H1 (cell line): ENCODE data around the gene FRMPD4. TPM values are rescaled to one million over a fixed set of nuclear protein-coding genes. Genes with fewer than 3 reads are reported as not detected.

Source experiments
- CTCF ChIA-PET: fragments of 300-600 bp; sonication (Branson Sonifier 250); formaldehyde crosslinking; loops from one replicate; lab custom pipeline; 2021; ENCODE audit not compliant: partially characterized antibody; lab: Charles Lee
- POLR2A ChIA-PET: fragments of 300-600 bp; sonication (Branson Sonifier 250); formaldehyde crosslinking; loops from one replicate; lab custom pipeline; 2021; ENCODE audit warnings: inconsistent platforms; ENCODE audit not compliant: partially characterized antibody; lab: Charles Lee
- DNase-seq, 2 experiments: peaks; one replicate each; pipeline versions ENCODE4 v3.0.0 to v3.0.0-alpha.2; 2010 to 2022; ENCODE audit warnings: low spot score in 2 of 2, low read depth in 1 of 2, mixed read lengths in 1 of 2
- FAIRE-seq: peaks from 2 replicates; lab custom pipeline; 2011; peaks lifted over from hg19 to GRCh38; lab: Jason Lieb, UNC
- H2AFZ ChIP-seq: 2 replicates; pipeline ENCODE4 v1.8.1; 2012; ENCODE audit warnings: low read length, inconsistent platforms
- H2AK5ac ChIP-seq: 2 replicates; pipeline ENCODE4 v1.6.1; 2013; ENCODE audit warnings: low read depth, low read length
- H2BK120ac ChIP-seq: replicated peaks from 2 replicates; pipeline ENCODE3; 2013; ENCODE audit warnings: low read depth, low read length, inconsistent platforms
- H2BK12ac ChIP-seq: 2 replicates; pipeline ENCODE4 v1.6.1; 2013; ENCODE audit warnings: low read depth, low read length
- H2BK15ac ChIP-seq: 2 replicates; pipeline ENCODE4 v1.6.1; 2013; ENCODE audit warnings: low read length
- H2BK20ac ChIP-seq: 2 replicates; pipeline ENCODE4 v1.6.1; 2013; ENCODE audit warnings: low read length
- H2BK5ac ChIP-seq: 2 replicates; pipeline ENCODE4 v1.6.1; 2013; ENCODE audit warnings: low read depth, low read length
- H3K14ac ChIP-seq: 2 replicates; pipeline ENCODE4 v1.6.1; 2013; ENCODE audit warnings: inconsistent platforms; ENCODE audit not compliant: insufficient read length
- H3K18ac ChIP-seq: 2 replicates; pipeline ENCODE4 v1.6.1; 2013; ENCODE audit warnings: low read length; ENCODE audit errors: extremely low read depth
- H3K23ac ChIP-seq: 2 replicates; pipeline ENCODE4 v1.6.1; 2013; ENCODE audit warnings: inconsistent platforms; ENCODE audit not compliant: insufficient read length
- H3K23me2 ChIP-seq: 2 replicates; pipeline ENCODE4 v1.6.1; 2013; ENCODE audit warnings: low read depth, low read length
- H3K27ac ChIP-seq: 2 replicates; pipeline ENCODE4 v1.6.1; 2011; ENCODE audit warnings: low read depth, low read length, inconsistent platforms
- H3K27me3 ChIP-seq, 4 experiments: replicated peaks in 1 of 4; 1 replicate in 1 of 4; 2 replicates in 3 of 4; pipeline versions ENCODE4 v1.6.1 to v1.8.1; 2011 to 2013; ENCODE audit warnings: low read length in 3 of 4, mild to moderate bottlenecking in 3 of 4, inconsistent platforms in 2 of 4, mixed read lengths in 2 of 4, moderate library complexity in 1 of 4; ENCODE audit not compliant: control insufficient read depth in 3 of 4, insufficient read depth in 3 of 4; ENCODE audit errors: extremely low read depth in 1 of 4
- H3K36me3 ChIP-seq, 4 experiments: 2 replicates each; pipeline versions ENCODE4 v1.6.1 to v1.8.1; 2011 to 2013; ENCODE audit warnings: mild to moderate bottlenecking in 4 of 4, low read length in 3 of 4, moderate library complexity in 2 of 4, control low read depth in 1 of 4, inconsistent platforms in 1 of 4; ENCODE audit not compliant: insufficient read depth in 4 of 4, control insufficient read depth in 2 of 4
- H3K4ac ChIP-seq: replicated peaks from 2 replicates; pipeline ENCODE3; 2013; ENCODE audit warnings: low read length, low read depth, mixed read lengths, inconsistent platforms; ENCODE audit not compliant: insufficient read length
- H3K4me1 ChIP-seq, 4 experiments: replicated peaks in 1 of 4; 1 replicate in 1 of 4; 2 replicates in 3 of 4; pipeline versions ENCODE4 v1.6.1 to v1.8.1; 2011 to 2013; ENCODE audit warnings: low read length in 3 of 4, inconsistent platforms in 2 of 4, mixed read lengths in 1 of 4; ENCODE audit not compliant: insufficient read depth in 4 of 4, control insufficient read depth in 3 of 4
- H3K4me2 ChIP-seq, 2 experiments: 2 replicates each; pipeline versions ENCODE4 v1.6.1 to v1.8.1; 2011 to 2013; ENCODE audit warnings: low read depth in 2 of 2, low read length in 2 of 2, control low read depth in 1 of 2, inconsistent platforms in 1 of 2, mild to moderate bottlenecking in 1 of 2; ENCODE audit not compliant: insufficient read depth in 1 of 2
- H3K4me3 ChIP-seq, 4 experiments: fragments of 200-600, 300-600 bp in 1 of 4; sonication (generic), shearing (Covaris generic), sonication (Bioruptor Twin) in 1 of 4; 2 replicates each; pipeline versions ENCODE4 v1.5.1 to v1.8.1; 2011 to 2016; ENCODE audit warnings: low read length in 4 of 4, low read depth in 3 of 4, control low read depth in 2 of 4, inconsistent platforms in 2 of 4, mild to moderate bottlenecking in 2 of 4, mixed read lengths in 1 of 4, moderate library complexity in 1 of 4; ENCODE audit not compliant: insufficient read depth in 2 of 4; ENCODE audit errors: extremely low read depth in 1 of 4
- H3K56ac ChIP-seq: replicated peaks from 2 replicates; pipeline ENCODE3; 2013; ENCODE audit warnings: low read depth, mild to moderate bottlenecking, mixed read lengths, low read length, inconsistent platforms; ENCODE audit not compliant: insufficient read length
- H3K79me1 ChIP-seq: 2 replicates; pipeline ENCODE4 v1.6.1; 2013; ENCODE audit warnings: low read depth, low read length, control low read depth
- H3K79me2 ChIP-seq, 2 experiments: 2 replicates each; pipeline versions ENCODE4 v1.6.1 to v1.8.1; 2012 to 2013; ENCODE audit warnings: low read length in 2 of 2, mild to moderate bottlenecking in 2 of 2, inconsistent platforms in 1 of 2; ENCODE audit not compliant: insufficient read depth in 2 of 2, control insufficient read depth in 1 of 2
- H3K9ac ChIP-seq, 4 experiments: replicated peaks in 1 of 4; 1 replicate in 1 of 4; 2 replicates in 3 of 4; pipeline versions ENCODE4 v1.6.1 to v1.8.1; 2011 to 2013; ENCODE audit warnings: low read depth in 3 of 4, low read length in 3 of 4, control low read depth in 2 of 4, mild to moderate bottlenecking in 2 of 4, moderate library complexity in 2 of 4, inconsistent platforms in 1 of 4; ENCODE audit errors: extremely low read depth in 1 of 4
- H3K9me3 ChIP-seq, 2 experiments: 2 replicates each; pipeline versions ENCODE4 v1.6.1 to v1.8.1; 2012 to 2013; ENCODE audit warnings: mild to moderate bottlenecking in 2 of 2, moderate library complexity in 2 of 2, control low read depth in 1 of 2, inconsistent platforms in 1 of 2, low read depth in 1 of 2, low read length in 1 of 2, mixed read lengths in 1 of 2; ENCODE audit not compliant: insufficient read depth in 2 of 2
- H4K20me1 ChIP-seq, 2 experiments: replicated peaks in 1 of 2; 2 replicates each; pipeline versions ENCODE3 to v1.8.1; 2011 to 2013; ENCODE audit warnings: inconsistent platforms in 2 of 2, low read length in 2 of 2, mild to moderate bottlenecking in 1 of 2; ENCODE audit not compliant: insufficient read depth in 2 of 2, control insufficient read depth in 1 of 2
- H4K5ac ChIP-seq: 2 replicates; pipeline ENCODE4 v1.6.1; 2013; ENCODE audit warnings: low read length, low read depth, mixed read lengths, inconsistent platforms; ENCODE audit not compliant: insufficient read length
- H4K8ac ChIP-seq: 2 replicates; pipeline ENCODE4 v1.8.0; 2013; ENCODE audit warnings: mild to moderate bottlenecking, moderate library complexity, low read length, inconsistent platforms; ENCODE audit not compliant: insufficient read depth; ENCODE audit errors: extremely low read depth
- H4K91ac ChIP-seq: replicated peaks from 2 replicates; pipeline ENCODE3; 2013; ENCODE audit warnings: low read length, mixed read lengths, inconsistent platforms; ENCODE audit not compliant: insufficient read length
- BCL11A ChIP-seq, 2 experiments: IDR thresholded peaks; one replicate each; pipeline ENCODE4 v1.6.1; 2011; ENCODE audit warnings: low read depth in 2 of 2, low read length in 2 of 2, mild to moderate bottlenecking in 2 of 2
- CBX8 ChIP-seq: fragments of 300-800, 300-1000 bp; sonication (generic); IDR thresholded peaks from 2 replicates; pipeline ENCODE4 v1.7.1; 2016; ENCODE audit warnings: low read depth, low read length, borderline replicate concordance
- EZH2 ChIP-seq: fragments of 200-600 bp; sonication (generic); IDR thresholded peaks from 2 replicates; pipeline ENCODE4 v1.7.1; 2012; ENCODE audit warnings: low read depth, mild to moderate bottlenecking, moderate library complexity, low read length, inconsistent platforms; ENCODE audit not compliant: severe bottlenecking
- JUN ChIP-seq: IDR thresholded peaks from 2 replicates; pipeline ENCODE4 v1.6.1; 2011; ENCODE audit warnings: low read depth, mild to moderate bottlenecking, improper control_type of control experiment, low read length
- KDM4A ChIP-seq: IDR thresholded peaks from one replicate; pipeline ENCODE4 v1.7.1; 2012; ENCODE audit warnings: low read depth, mild to moderate bottlenecking, moderate library complexity, low read length, inconsistent platforms; ENCODE audit not compliant: severe bottlenecking
- NRF1 ChIP-seq: IDR thresholded peaks from 2 replicates; pipeline ENCODE4 v1.6.1; 2011; ENCODE audit warnings: mild to moderate bottlenecking, low read depth, low read length, improper control_type of control experiment
- POLR2A ChIP-seq, 2 experiments: IDR thresholded peaks; 1 replicate in 1 of 2; 2 replicates in 1 of 2; pipeline ENCODE4 v1.6.1; 2011; ENCODE audit warnings: low read depth in 2 of 2, low read length in 2 of 2, mild to moderate bottlenecking in 2 of 2; ENCODE audit errors: control extremely low read depth in 1 of 2
- RNF2 ChIP-seq: fragments of 200-900, 300-1000 bp; sonication (generic); IDR thresholded peaks from 2 replicates; pipeline ENCODE4 v1.7.1; 2016; ENCODE audit warnings: borderline replicate concordance, low read depth, mild to moderate bottlenecking, antibody characterized with exemption, low read length; ENCODE audit not compliant: poor library complexity, severe bottlenecking; ENCODE audit errors: missing control alignments
- SIN3A ChIP-seq, 2 experiments: IDR thresholded peaks in 1 of 2; conservative IDR thresholded peaks in 1 of 2; 2 replicates each; pipeline ENCODE4 v1.6.1; 2011 to 2012; ENCODE audit warnings: low read length in 2 of 2, improper control_type of control experiment in 1 of 2, low read depth in 1 of 2, mild to moderate bottlenecking in 1 of 2
- SUZ12 ChIP-seq: fragments of 200-600 bp; sonication (generic); IDR thresholded peaks from 2 replicates; pipeline ENCODE4 v1.6.1; 2012; ENCODE audit warnings: mild to moderate bottlenecking, inconsistent platforms, low read length, moderate library complexity, mixed read lengths
- WGBS, 2 experiments: shearing (Covaris generic) in 1 of 2; methylation state at CpG; one replicate each; pipeline versions ENCODE4 v1.1.6 to v1.1.7; 2013 to 2015; ENCODE audit warnings: low lambda C conversion rate in 2 of 2, mixed read lengths in 2 of 2, inconsistent platforms in 1 of 2, low coverage in 1 of 2, missing lambda C conversion rate in 1 of 2; ENCODE audit not compliant: insufficient replicate concordance in 2 of 2, insufficient coverage in 1 of 2, insufficient read length in 1 of 2; ENCODE audit errors: extremely low coverage in 1 of 2, missing lambda C conversion rate in 1 of 2; 5-methylcytosine and 5-hydroxymethylcytosine counted together
- polyA plus RNA-seq, 7 experiments: library from polyadenylated mRNA; depleted of rRNA in 3 of 7; stranded (reverse) in 5 of 7; unstranded in 2 of 7; fragments of >200 nt in 5 of 7; fragments of 200-250 nt in 2 of 7; gene quantifications; 1 replicate in 5 of 7; 2 replicates in 1 of 7; 4 replicates in 1 of 7; pipeline versions ENCODE4 v1.2.1 to v1.2.3, GENCODE V29; 2011 to 2013; ENCODE audit warnings: missing spikeins in 2 of 7, mixed read lengths in 2 of 7
- total RNA-seq: library from RNA; stranded (reverse); fragmentation: NEBNext Ultra II Directional; extraction: Animal tissue kit (Norgen Biotek cat#: 25700); gene quantifications from 2 replicates; pipeline ENCODE4 v1.2.1, GENCODE V29; 2021
- TF ChIP-seq, protein P1 (sequence below): IDR thresholded peaks from 2 replicates; pipeline ENCODE4 v1.6.1; 2012; ENCODE audit warnings: inconsistent platforms
- TF ChIP-seq, protein P2 (sequence below): IDR thresholded peaks from 2 replicates; pipeline ENCODE4 v1.6.1; 2012; ENCODE audit warnings: inconsistent platforms

The FRMPD4 gene
- total and polyA plus RNA-seq, 2 of the 8 experiments (the other 6 are each of a cell fraction or from before 2014, with no cell fraction given): 0.02 to 0.37 TPM

DNA sequence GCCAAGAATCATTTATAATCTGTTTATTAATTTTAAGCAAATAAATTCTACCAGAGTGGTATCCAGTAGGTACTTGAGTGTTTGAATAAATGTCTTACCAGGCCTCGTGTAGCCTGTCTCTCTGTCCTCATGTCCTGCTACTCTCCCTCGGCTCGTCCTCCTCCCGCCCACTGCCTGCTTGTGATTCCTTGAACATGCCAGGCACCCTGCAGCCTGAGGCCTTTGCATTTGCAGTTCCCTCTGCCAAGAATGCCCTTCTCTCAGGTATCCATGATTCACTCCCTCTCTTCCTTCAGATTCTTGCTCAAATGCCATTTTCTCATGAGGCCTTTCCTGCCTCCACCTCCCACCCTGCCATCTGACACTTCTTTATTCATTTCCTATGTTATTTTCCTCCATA lies 443.3 kb downstream of the FRMPD4 start:
- Histone ChIP-seq H2BK20ac (no peak overlapping the region), H2BK12ac (no peak overlapping the region), H4K91ac (no peak overlapping the region)
- TF ChIP-seq NRF1 (no peak), CBX8 (no peak), BCL11A (IDR thresholded peaks at IDR 0.05; ENCODE audit: low read depth in 2 of 2, low read length in 2 of 2) (no peak), JUN (no peak), KDM4A (no peak), SUZ12 (no peak), SIN3A (conservative IDR thresholded peaks at IDR 0.05 in 1 of 2, IDR thresholded peaks at IDR 0.05 in 1 of 2; ENCODE audit: low read depth in 1 of 2, low read length in 2 of 2) (no peak), EZH2 (no peak), POLR2A (IDR thresholded peaks at IDR 0.05; ENCODE audit: control extremely low read depth in 1 of 2, low read depth in 2 of 2, low read length in 2 of 2) (no peak), RNF2 (no peak)
- TF ChIP-seq, protein P1, sequence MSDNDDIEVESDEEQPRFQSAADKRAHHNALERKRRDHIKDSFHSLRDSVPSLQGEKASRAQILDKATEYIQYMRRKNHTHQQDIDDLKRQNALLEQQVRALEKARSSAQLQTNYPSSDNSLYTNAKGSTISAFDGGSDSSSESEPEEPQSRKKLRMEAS: peak; percentile 51
- TF ChIP-seq, protein P2, sequence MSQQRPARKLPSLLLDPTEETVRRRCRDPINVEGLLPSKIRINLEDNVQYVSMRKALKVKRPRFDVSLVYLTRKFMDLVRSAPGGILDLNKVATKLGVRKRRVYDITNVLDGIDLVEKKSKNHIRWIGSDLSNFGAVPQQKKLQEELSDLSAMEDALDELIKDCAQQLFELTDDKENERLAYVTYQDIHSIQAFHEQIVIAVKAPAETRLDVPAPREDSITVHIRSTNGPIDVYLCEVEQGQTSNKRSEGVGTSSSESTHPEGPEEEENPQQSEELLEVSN: peak; percentile 79
- TF ChIP-seq, all 59 proteins: peak for 2
- no peak overlapping the region for H3K4ac ChIP-seq
- no peak overlapping the region for H3K4me3 ChIP-seq
- H3K9ac ChIP-seq: no peak overlapping the region
- no peak overlapping the region for H3K4me2 ChIP-seq
- CTCF ChIA-PET: no interaction called here
- H4K8ac ChIP-seq: no peak overlapping the region
- no peaks in the 10 kb centered on the region for H3K23me2 ChIP-seq
- H2BK120ac ChIP-seq: no peak overlapping the region
- H4K20me1 ChIP-seq: no peaks in the 10 kb centered on the region
- DNase-seq (no peak), FAIRE-seq (no peak)
- H2BK15ac ChIP-seq: no peak overlapping the region
- no peak overlapping the region for H3K14ac ChIP-seq
- H2AK5ac ChIP-seq: no peak overlapping the region
- 82% methylated on average over 3 of the region's 4 CpGs; no CpG with 5 or more reads in 1 of the 2 experiments for WGBS, 2 experiments
- no peaks in the 10 kb centered on the region for H3K9me3 ChIP-seq
- no peak overlapping the region for H2BK5ac ChIP-seq
- no peaks in the 10 kb centered on the region for H3K27me3 ChIP-seq
- no peak overlapping the region for H4K5ac ChIP-seq
- H3K79me1 ChIP-seq: no peaks in the 10 kb centered on the region
- POLR2A ChIA-PET: no interaction called here
- no peak overlapping the region for H3K23ac ChIP-seq
- H3K79me2 ChIP-seq: no peaks in the 10 kb centered on the region
- no peak overlapping the region for H2AFZ ChIP-seq
- no peaks in the 10 kb centered on the region for H3K36me3 ChIP-seq
- H3K27ac ChIP-seq: no peak overlapping the region
- H3K56ac ChIP-seq: no peak overlapping the region
- H3K18ac ChIP-seq: no peak overlapping the region
- no peaks in the 10 kb centered on the region for H3K4me1 ChIP-seq
